H9 (cell line): Measurements from ENCODE around the gene RIPK1. TPM values are rescaled to one million over a fixed set of nuclear protein-coding genes. Genes with fewer than 3 reads are reported as not detected.

ENCODE experiments used
- DNase-seq: peaks from one replicate; pipeline ENCODE4 v3.0.0-alpha.2; 2017
- H2AFZ ChIP-seq: one replicate; pipeline ENCODE4 v1.6.1; 2013; ENCODE audit warnings: mild to moderate bottlenecking, low read length, control low read depth, moderate library complexity
- H2AK5ac ChIP-seq: 2 replicates; pipeline ENCODE4 v1.6.1; 2013; ENCODE audit warnings: low read length, control low read depth, mixed read lengths; ENCODE audit not compliant: insufficient read length
- H2BK120ac ChIP-seq: one replicate; pipeline ENCODE4 v1.6.1; 2013; ENCODE audit warnings: low read depth, mild to moderate bottlenecking, low read length, control low read depth, inconsistent platforms; ENCODE audit not compliant: poor library complexity, severe bottlenecking
- H2BK12ac ChIP-seq: 2 replicates; pipeline ENCODE4 v1.6.1; 2013; ENCODE audit warnings: low read length, control low read depth, mixed read lengths, low read depth; ENCODE audit not compliant: insufficient read length
- H2BK15ac ChIP-seq: 2 replicates; pipeline ENCODE4 v1.6.1; 2013; ENCODE audit warnings: low read depth, low read length, control low read depth
- H2BK20ac ChIP-seq: one replicate; pipeline ENCODE4 v1.6.1; 2013; ENCODE audit warnings: low read depth, mild to moderate bottlenecking, low read length, control low read depth, inconsistent platforms; ENCODE audit not compliant: poor library complexity, severe bottlenecking
- H2BK5ac ChIP-seq: 2 replicates; pipeline ENCODE4 v1.6.1; 2013; ENCODE audit warnings: low read length, control low read depth, mixed read lengths; ENCODE audit not compliant: insufficient read length
- H3K14ac ChIP-seq: 2 replicates; pipeline ENCODE4 v1.6.1; 2013; ENCODE audit warnings: low read length, control low read depth; ENCODE audit not compliant: insufficient read depth
- H3K18ac ChIP-seq: 2 replicates; pipeline ENCODE4 v1.6.1; 2013; ENCODE audit warnings: low read depth, mild to moderate bottlenecking, mixed read lengths, low read length, control low read depth; ENCODE audit not compliant: insufficient read length
- H3K23ac ChIP-seq: 2 replicates; pipeline ENCODE4 v1.6.1; 2013; ENCODE audit warnings: low read length, control low read depth, mixed read lengths, low read depth; ENCODE audit not compliant: insufficient read length
- H3K23me2 ChIP-seq: 2 replicates; pipeline ENCODE4 v1.6.1; 2013; ENCODE audit warnings: low read depth, mild to moderate bottlenecking, mixed read lengths, low read length, control low read depth; ENCODE audit not compliant: insufficient read length, poor library complexity, severe bottlenecking
- H3K27ac ChIP-seq: 2 replicates; pipeline ENCODE4 v1.5.1; 2013; ENCODE audit warnings: low read length, control low read depth, mixed read lengths, low read depth; ENCODE audit not compliant: insufficient read length
- H3K27me3 ChIP-seq: 2 replicates; pipeline ENCODE4 v1.6.1; 2013; ENCODE audit warnings: low read length, control low read depth, inconsistent platforms; ENCODE audit not compliant: insufficient read depth
- H3K4ac ChIP-seq: 2 replicates; pipeline ENCODE4 v1.6.1; 2013; ENCODE audit warnings: low read depth, mild to moderate bottlenecking, control low read depth, inconsistent platforms, low read length, moderate library complexity
- H3K4me1 ChIP-seq: 2 replicates; pipeline ENCODE4 v1.6.1; 2013; ENCODE audit warnings: low read length, control low read depth, inconsistent platforms; ENCODE audit not compliant: insufficient read depth
- H3K4me2 ChIP-seq: 2 replicates; pipeline ENCODE4 v1.6.1; 2013; ENCODE audit warnings: low read length, control low read depth, mixed read lengths; ENCODE audit not compliant: insufficient read length, insufficient read depth
- H3K56ac ChIP-seq: 2 replicates; pipeline ENCODE4 v1.6.1; 2013; ENCODE audit warnings: low read depth, mild to moderate bottlenecking, mixed read lengths, low read length, control low read depth; ENCODE audit not compliant: insufficient read length
- H3K79me1 ChIP-seq: 2 replicates; pipeline ENCODE4 v1.6.1; 2013; ENCODE audit warnings: low read depth, mild to moderate bottlenecking, moderate library complexity, low read length, control low read depth, inconsistent platforms; ENCODE audit not compliant: insufficient read depth, poor library complexity, severe bottlenecking
- H3K79me2 ChIP-seq: 2 replicates; pipeline ENCODE4 v1.6.1; 2013; ENCODE audit warnings: low read length, control low read depth, inconsistent platforms; ENCODE audit not compliant: insufficient read depth
- H3K9ac ChIP-seq: 2 replicates; pipeline ENCODE4 v1.6.1; 2013; ENCODE audit warnings: low read length, control low read depth, mixed read lengths; ENCODE audit not compliant: insufficient read length; ENCODE audit errors: extremely low read depth
- H3K9me3 ChIP-seq: one replicate; pipeline ENCODE4 v1.6.1; 2013; ENCODE audit warnings: low read depth, low read length, inconsistent platforms; ENCODE audit not compliant: control insufficient read depth
- H3T11ph ChIP-seq: one replicate; pipeline ENCODE4 v1.6.1; 2013; ENCODE audit warnings: mild to moderate bottlenecking, low read length, control low read depth, inconsistent platforms
- H4K20me1 ChIP-seq: one replicate; pipeline ENCODE4 v1.6.1; 2013; ENCODE audit not compliant: control insufficient read depth, insufficient read length, insufficient read depth
- H4K5ac ChIP-seq: 2 replicates; pipeline ENCODE4 v1.6.1; 2013; ENCODE audit warnings: low read depth, mild to moderate bottlenecking, mixed read lengths, low read length, control low read depth; ENCODE audit not compliant: insufficient read length
- H4K8ac ChIP-seq: replicated peaks from 2 replicates; pipeline ENCODE4 v1.6.1; 2013; ENCODE audit warnings: low read length, control low read depth, mixed read lengths, low read depth; ENCODE audit not compliant: insufficient read length
- H4K91ac ChIP-seq: 2 replicates; pipeline ENCODE4 v1.6.1; 2013; ENCODE audit warnings: low read depth, mild to moderate bottlenecking, moderate library complexity, mixed read lengths, low read length, control low read depth; ENCODE audit not compliant: insufficient read length
- H3K27ac Mint-ChIP-seq, 3 experiments: 2 replicates in 2 of 3; 3 replicates in 1 of 3; pipeline ENCODE4 v1.8.0; 2020 to 2021; ENCODE audit warnings: mixed read lengths in 3 of 3, mild to moderate bottlenecking in 1 of 3, moderate library complexity in 1 of 3
- H3K27me3 Mint-ChIP-seq: 2 replicates; pipeline ENCODE4 v1.8.0; 2021; ENCODE audit warnings: low read depth, mild to moderate bottlenecking, moderate library complexity, mixed read lengths
- H3K36me3 Mint-ChIP-seq, 3 experiments: 2 replicates in 2 of 3; 3 replicates in 1 of 3; pipeline ENCODE4 v1.8.0; 2020 to 2021; ENCODE audit warnings: low read depth in 3 of 3, mixed read lengths in 3 of 3; ENCODE audit not compliant: insufficient read depth in 1 of 3
- H3K4me1 Mint-ChIP-seq, 2 experiments: 2 replicates each; pipeline ENCODE4 v1.8.0; 2020; ENCODE audit warnings: mixed read lengths in 2 of 2
- H3K4me3 Mint-ChIP-seq, 2 experiments: 2 replicates in 1 of 2; 3 replicates in 1 of 2; pipeline ENCODE4 v1.8.0; 2020 to 2021; ENCODE audit warnings: mild to moderate bottlenecking in 2 of 2, mixed read lengths in 2 of 2, moderate library complexity in 1 of 2
- H3K9me3 Mint-ChIP-seq, 2 experiments: 2 replicates in 1 of 2; 3 replicates in 1 of 2; pipeline ENCODE4 v1.8.0; 2020; ENCODE audit warnings: mild to moderate bottlenecking in 2 of 2, mixed read lengths in 2 of 2, moderate library complexity in 1 of 2
- CTCF ChIP-seq: fragments of 200-600 bp; sonication (generic); conservative IDR thresholded peaks from 3 replicates; pipeline ENCODE4 v1.8.0; 2021; ENCODE audit warnings: antibody characterized with exemption, mild to moderate bottlenecking
- WGBS: extraction: QIAGEN DNeasy Blood & Tissue Kit; methylation state at CpG from one replicate; pipeline ENCODE4 v1.1.7; 2013; ENCODE audit warnings: missing lambda C conversion rate, low lambda C conversion rate, mixed read lengths; ENCODE audit not compliant: insufficient read length; ENCODE audit errors: extremely low coverage; 5-methylcytosine and 5-hydroxymethylcytosine counted together
- total RNA-seq: library from RNA; stranded (reverse); gene quantifications from 2 replicates; pipeline ENCODE4 v1.2.1, GENCODE V29; 2021

The RIPK1 gene
- total RNA-seq, 1 experiment from 2014 or later = 24.6 TPM

- Histone ChIP-seq H3K9me3 (no peaks in the 10 kb centered on the region), H2BK5ac (no peak overlapping the region), H3K79me1 (no peaks in the 10 kb centered on the region), H3K18ac (no peak overlapping the region), H3K4me2 (no peak overlapping the region), H4K8ac (no peak overlapping the region), H4K5ac (no peak overlapping the region), H3K56ac (no peak overlapping the region), H3K14ac (no peak overlapping the region), H4K91ac (no peak overlapping the region), H2BK12ac (no peak overlapping the region), H3K23me2 (no peaks in the 10 kb centered on the region), H3K27me3 (no peaks in the 10 kb centered on the region), H2AK5ac (no peak overlapping the region), H3K9ac (no peak overlapping the region), H2BK15ac (no peak overlapping the region), H4K20me1 (no peaks in the 10 kb centered on the region), H3K27ac (no peak overlapping the region), H3K4me1 (no peaks in the 10 kb centered on the region), H2AFZ (no peak overlapping the region), H2BK20ac (no peak overlapping the region), H3K23ac (no peak overlapping the region), H3T11ph (no peak overlapping the region), H3K4ac (no peak overlapping the region), H3K79me2 (no peaks in the 10 kb centered on the region), H2BK120ac (no peak overlapping the region)
- no peak for TF ChIP-seq CTCF
- Mint-ChIP-seq H3K4me1 (no peaks in the 10 kb centered on the region), H3K27me3 (no peaks in the 10 kb centered on the region), H3K4me3 (no peak overlapping the region), H3K27ac (peak overlapping the region in 2 of 3 experiments; percentile 1 to 10; a peak in 5 of 7 replicates), H3K9me3 (no peaks in the 10 kb centered on the region), H3K36me3 (peaks cover 27 to 87% (median 35%) of the 10 kb centered on the region in 3 experiments)
- no CpG with 5 or more reads among the region's 10 CpGs for WGBS
- DNase-seq = no peak
Measured at GRCh38 chr6:3108746-3109414, 40.6 kb downstream of the RIPK1 start.
